Liver (tissue), 9 donors: ENCODE results near the gene AP3B1. TPM values are rescaled to one million over a fixed set of nuclear protein-coding genes. Genes with fewer than 3 reads are reported as not detected.

Experiments used
- DNase-seq: peaks from one replicate; pipeline ENCODE4 v3.0.0-alpha.2; 2017; ENCODE audit warnings: low spot score
- H3K27ac ChIP-seq, 2 donors: one replicate each; pipeline ENCODE4 v1.7.0; 2013; ENCODE audit warnings: inconsistent platforms in 2 of 2, low read length in 2 of 2, control low read depth in 1 of 2, low read depth in 1 of 2, mild to moderate bottlenecking in 1 of 2
- H3K27me3 ChIP-seq, 4 donors: one replicate each; pipeline versions ENCODE4 v1.6.1 to v1.7.0; 2013; ENCODE audit warnings: low read length in 3 of 4, inconsistent platforms in 1 of 4, mild to moderate bottlenecking in 1 of 4, moderate library complexity in 1 of 4; ENCODE audit not compliant: control insufficient read depth in 4 of 4, insufficient read depth in 4 of 4
- H3K36me3 ChIP-seq, 4 donors: one replicate each; pipeline versions ENCODE4 v1.6.1 to v1.7.0; 2013; ENCODE audit warnings: low read length in 3 of 4, mild to moderate bottlenecking in 3 of 4, low read depth in 1 of 4, moderate library complexity in 1 of 4; ENCODE audit not compliant: control insufficient read depth in 4 of 4, insufficient read depth in 3 of 4
- H3K4me1 ChIP-seq, 4 donors: one replicate each; pipeline versions ENCODE4 v1.6.1 to v1.7.0; 2013; ENCODE audit warnings: low read length in 3 of 4, mild to moderate bottlenecking in 3 of 4, moderate library complexity in 1 of 4; ENCODE audit not compliant: control insufficient read depth in 4 of 4, insufficient read depth in 4 of 4
- H3K4me3 ChIP-seq, 3 donors: one replicate each; pipeline versions ENCODE4 v1.6.1 to v1.7.0; 2013; ENCODE audit warnings: low read length in 3 of 3, control low read depth in 1 of 3, low read depth in 1 of 3, mild to moderate bottlenecking in 1 of 3
- H3K9ac ChIP-seq, 2 donors: one replicate each; pipeline ENCODE4 v1.7.0; 2013; ENCODE audit warnings: low read length in 2 of 2, mild to moderate bottlenecking in 2 of 2, moderate library complexity in 2 of 2, control low read depth in 1 of 2, low read depth in 1 of 2
- H3K9me3 ChIP-seq, 4 donors: one replicate each; pipeline versions ENCODE4 v1.6.1 to v1.7.0; 2013; ENCODE audit warnings: low read length in 3 of 4; ENCODE audit not compliant: control insufficient read depth in 4 of 4
- ATF3 ChIP-seq: IDR thresholded peaks from 2 replicates; pipeline ENCODE4 v1.6.1; 2016; ENCODE audit warnings: antibody characterized with exemption
- CTCF ChIP-seq: fragments of 150-350 bp; IDR thresholded peaks from 2 replicates; pipeline ENCODE4 v1.5.1; 2017; ENCODE audit warnings: improper control_type of control experiment, low read depth, low read length; ENCODE audit not compliant: missing input control
- EGR1 ChIP-seq, 2 donors: IDR thresholded peaks; 2 replicates each; pipeline ENCODE4 v1.6.1; 2016 to 2018; ENCODE audit warnings: antibody characterized with exemption in 2 of 2, low read depth in 2 of 2
- FOXA1 ChIP-seq: IDR thresholded peaks from 2 replicates; pipeline ENCODE4 v1.6.1; 2016; ENCODE audit warnings: antibody characterized with exemption
- FOXA2 ChIP-seq: IDR thresholded peaks from 2 replicates; pipeline ENCODE4 v1.6.1; 2016; ENCODE audit warnings: antibody characterized with exemption
- GABPA ChIP-seq, 2 donors: IDR thresholded peaks in 1 of 2; conservative IDR thresholded peaks in 1 of 2; 2 replicates each; pipeline ENCODE4 v1.6.1; 2016; ENCODE audit warnings: antibody characterized with exemption in 2 of 2, mild to moderate bottlenecking in 1 of 2, moderate library complexity in 1 of 2
- HNF4A ChIP-seq, 2 donors: conservative IDR thresholded peaks; 2 replicates each; pipeline ENCODE4 v1.6.1; 2016; ENCODE audit warnings: antibody characterized with exemption in 2 of 2, mild to moderate bottlenecking in 2 of 2
- HNF4G ChIP-seq: IDR thresholded peaks from 2 replicates; pipeline ENCODE4 v1.6.1; 2016; ENCODE audit warnings: antibody characterized with exemption
- JUND ChIP-seq, 2 donors: IDR thresholded peaks; 2 replicates each; pipeline ENCODE4 v1.6.1; 2016; ENCODE audit warnings: antibody characterized with exemption in 2 of 2
- MAX ChIP-seq: IDR thresholded peaks from 2 replicates; pipeline ENCODE4 v1.6.1; 2016; ENCODE audit warnings: antibody characterized with exemption
- NR2F2 ChIP-seq: IDR thresholded peaks from 2 replicates; pipeline ENCODE4 v1.6.1; 2016; ENCODE audit warnings: antibody characterized with exemption
- RAD21 ChIP-seq, 2 donors: IDR thresholded peaks; 2 replicates each; pipeline ENCODE4 v1.6.1; 2016; ENCODE audit warnings: antibody characterized with exemption in 2 of 2, mild to moderate bottlenecking in 2 of 2
- REST ChIP-seq: IDR thresholded peaks from 2 replicates; pipeline ENCODE4 v1.6.1; 2016; ENCODE audit warnings: antibody characterized with exemption, mild to moderate bottlenecking
- RXRA ChIP-seq, 2 donors: IDR thresholded peaks; 2 replicates each; pipeline ENCODE4 v1.6.1; 2017 to 2018; ENCODE audit warnings: antibody characterized with exemption in 2 of 2, mild to moderate bottlenecking in 1 of 2
- SP1 ChIP-seq: IDR thresholded peaks from 2 replicates; pipeline ENCODE4 v1.6.1; 2018; ENCODE audit warnings: antibody characterized with exemption, mild to moderate bottlenecking
- TAF1 ChIP-seq: conservative IDR thresholded peaks from 2 replicates; pipeline ENCODE4 v1.6.1; 2016; ENCODE audit warnings: antibody characterized with exemption, mild to moderate bottlenecking
- YY1 ChIP-seq: IDR thresholded peaks from 2 replicates; pipeline ENCODE4 v1.6.1; 2016; ENCODE audit warnings: antibody characterized with exemption, mild to moderate bottlenecking
- ZBTB33 ChIP-seq: IDR thresholded peaks from 2 replicates; pipeline ENCODE4 v1.6.1; 2016; ENCODE audit warnings: antibody characterized with exemption
- WGBS: extraction: QIAGEN DNeasy Blood & Tissue Kit; methylation state at CpG from one replicate; pipeline ENCODE4 v1.1.7; 2013; 5-methylcytosine and 5-hydroxymethylcytosine counted together
- polyA plus RNA-seq, 2 donors: library from polyadenylated mRNA; stranded (reverse) in 1 of 2; unstranded in 1 of 2; fragments of 200-250 nt in 1 of 2; fragments of >200 nt in 1 of 2; fragmentation: Nextera tagmentation in 1 of 2; extraction: Ambion mirVana in 1 of 2; gene quantifications; one replicate each; pipeline versions ENCODE4 v1.2.1 to v1.2.3, GENCODE V29; 2013 to 2015
- total RNA-seq, 2 donors: library from RNA; depleted of rRNA; stranded (reverse); fragments of >200 nt; gene quantifications; one replicate each; pipeline ENCODE4 v1.2.3, GENCODE V29; 2014
- donor health status: healthy.
- donor health status: healthy.
- donor health status: healthy.
- donor health status: healthy.
- donor health status: healthy.

Gene AP3B1
- total and polyA plus RNA-seq, 4 donors, result 8.2 to 23.1 (median 14.4) TPM

- Histone ChIP-seq H3K9me3 (no peaks in the 10 kb centered on the region), H3K9ac (no peak overlapping the region), H3K27ac (no peak overlapping the region), H3K36me3 (peaks cover 0 to 3% (median 0%) of the 10 kb centered on the region in 4 donors), H3K4me1 (no peaks in the 10 kb centered on the region), H3K4me3 (no peak overlapping the region), H3K27me3 (no peaks in the 10 kb centered on the region)
- no peak for TF ChIP-seq JUND (IDR thresholded peaks at IDR 0.05)
- TF ChIP-seq RAD21 (IDR thresholded peaks at IDR 0.05), result no peak
- no peak for TF ChIP-seq YY1
- TF ChIP-seq ATF3, result no peak
- TF ChIP-seq TAF1, result no peak
- TF ChIP-seq REST, result no peak
- TF ChIP-seq CTCF, result no peak
- no peak for TF ChIP-seq EGR1 (IDR thresholded peaks at IDR 0.05; ENCODE audit: low read depth in 2 of 2)
- TF ChIP-seq ZBTB33, result no peak
- no peak for TF ChIP-seq HNF4A (conservative IDR thresholded peaks at IDR 0.05)
- no peak for TF ChIP-seq HNF4G
- TF ChIP-seq NR2F2, result no peak
- TF ChIP-seq FOXA1, result no peak
- no peak for TF ChIP-seq SP1
- TF ChIP-seq MAX, result no peak
- 96% methylated on average over 5 of the region's 5 CpGs for whole genome bisulfite sequencing
- no peak for DNase-seq
Measured at GRCh38 chr5:78019744-78020143, 274.8 kb downstream of the AP3B1 start.

- no peaks in the 10 kb centered on the region for H3K9me3 ChIP-seq
- 96% methylated on average over 3 of the region's 3 CpGs for WGBS
- no peaks in the 10 kb centered on the region for H3K27me3 ChIP-seq
- no peak overlapping the region for H3K9ac ChIP-seq
- H3K4me1 ChIP-seq, result no peaks in the 10 kb centered on the region
- no peaks in the 10 kb centered on the region for H3K36me3 ChIP-seq
- no peak overlapping the region for H3K27ac ChIP-seq
- H3K4me3 ChIP-seq, result no peak overlapping the region
- DNase-seq, result no peak
- no peak for TF ChIP-seq ATF3
- no peak for TF ChIP-seq YY1
- TF ChIP-seq TAF1, result no peak
- no peak for TF ChIP-seq RXRA (IDR thresholded peaks at IDR 0.05)
- no peak for TF ChIP-seq FOXA2
- TF ChIP-seq CTCF, result no peak
- TF ChIP-seq JUND (IDR thresholded peaks at IDR 0.05), result no peak
- no peak for TF ChIP-seq HNF4A (conservative IDR thresholded peaks at IDR 0.05)
- TF ChIP-seq RAD21 (IDR thresholded peaks at IDR 0.05), result no peak
- no peak for TF ChIP-seq NR2F2
- no peak for TF ChIP-seq EGR1 (IDR thresholded peaks at IDR 0.05; ENCODE audit: low read depth in 2 of 2)
- TF ChIP-seq FOXA1, result no peak
- no peak for TF ChIP-seq ZBTB33
- no peak for TF ChIP-seq SP1
- TF ChIP-seq GABPA (IDR thresholded peaks at IDR 0.05 in 1 of 2, conservative IDR thresholded peaks at IDR 0.05 in 1 of 2), result no peak
Measured at GRCh38 chr5:78016863-78017529, 277.5 kb downstream of the AP3B1 start.
